ENCODE measurements around the gene CD53.

GRCh38 chr1:110857964-110858948, 14.7 kb upstream of the CD53 start:
- no peak for TF ChIP-seq EZH2 (IDR thresholded peaks at IDR 0.05; ENCODE audit: borderline replicate concordance, low read depth, low read length, severe bottlenecking)
- no peak for TF ChIP-seq CTCF (IDR thresholded peaks at IDR 0.05; ENCODE audit: borderline replicate concordance, extremely low read depth, low read length, poor library complexity, severe bottlenecking)
